DMS153 treated with DMSO at 0.1 percent for 48 hours (cell line): ENCODE data around the gene IRX2.

ENCODE experiments used
- DNase-seq: peaks from one replicate; lab custom pipeline; 2025; ENCODE audit not compliant: unreplicated experiment; lab: John Stamatoyannopoulos, UW

IRX2 gene

DNA sequence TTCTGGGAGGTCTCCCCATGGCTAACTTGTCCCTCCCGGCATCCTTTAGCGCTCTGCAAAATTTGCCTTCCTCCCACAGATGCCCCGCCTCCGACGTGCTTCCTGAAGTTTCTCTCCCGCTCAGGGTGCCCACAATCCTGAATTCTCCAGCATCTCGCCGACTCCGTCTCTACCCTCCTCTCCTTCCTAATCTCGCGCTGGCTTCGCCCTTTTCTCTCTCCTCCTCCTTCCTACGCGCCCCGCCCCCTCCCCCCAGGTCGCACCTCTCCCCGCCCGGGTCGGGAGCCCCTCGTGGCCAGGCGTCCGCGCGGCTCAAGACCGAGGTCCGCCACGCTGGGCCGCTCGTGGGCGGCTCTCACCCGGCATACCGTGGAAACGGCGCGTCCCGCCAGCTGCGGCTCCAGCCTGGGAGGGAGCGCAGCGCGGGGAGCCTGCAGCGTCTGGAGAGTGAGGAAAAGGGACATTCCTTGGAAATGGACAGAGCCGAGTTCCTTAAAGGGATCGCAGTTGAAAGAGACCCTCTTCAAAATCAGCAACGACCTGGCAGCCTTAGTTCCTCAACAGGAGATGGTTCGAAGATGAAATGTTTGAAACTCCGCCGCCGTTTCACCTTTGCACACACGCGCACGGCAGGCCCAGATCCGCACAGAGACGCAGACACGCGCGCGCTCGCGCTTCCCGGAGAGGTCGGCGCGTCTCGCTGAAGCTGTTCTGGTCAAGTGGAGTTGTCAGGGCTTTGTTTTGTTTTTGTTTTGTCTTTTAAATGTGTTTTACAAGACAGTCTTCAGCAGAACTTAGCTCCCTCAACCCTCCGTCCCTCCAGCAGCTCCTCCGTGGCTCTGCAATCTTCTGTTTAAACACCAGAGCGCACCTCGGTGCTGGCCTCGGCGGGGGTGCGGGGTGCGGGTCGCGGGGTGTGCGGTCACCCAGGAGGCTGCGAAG lies 5.0 kb upstream of the IRX2 start:
- DNase-seq: no peak

DNA sequence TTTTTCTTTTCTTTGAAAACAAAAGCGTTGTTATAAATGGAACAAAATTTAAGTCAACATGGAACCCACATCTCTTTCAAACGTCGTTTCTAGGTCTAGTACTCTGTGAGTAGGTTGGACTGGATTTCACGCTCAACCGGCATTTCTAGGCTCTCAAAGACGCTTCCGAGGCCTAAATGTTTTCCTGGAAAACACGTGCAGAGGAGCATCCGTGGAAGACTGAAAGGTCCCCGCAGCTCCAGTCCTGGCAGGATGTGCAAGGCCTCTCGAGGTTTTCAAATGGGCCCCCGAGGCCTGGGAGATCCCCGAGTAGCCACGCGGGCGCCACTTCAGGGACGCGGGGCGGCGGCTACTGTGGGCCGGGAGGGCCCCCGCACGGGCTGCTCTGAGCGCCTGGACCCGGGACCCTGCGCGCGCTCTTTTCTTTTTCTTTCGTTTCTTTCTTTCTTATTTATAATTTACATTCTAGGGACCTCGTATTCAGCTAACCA lies 4.2 kb upstream of the IRX2 start:
- no peak for DNase-seq

DNA sequence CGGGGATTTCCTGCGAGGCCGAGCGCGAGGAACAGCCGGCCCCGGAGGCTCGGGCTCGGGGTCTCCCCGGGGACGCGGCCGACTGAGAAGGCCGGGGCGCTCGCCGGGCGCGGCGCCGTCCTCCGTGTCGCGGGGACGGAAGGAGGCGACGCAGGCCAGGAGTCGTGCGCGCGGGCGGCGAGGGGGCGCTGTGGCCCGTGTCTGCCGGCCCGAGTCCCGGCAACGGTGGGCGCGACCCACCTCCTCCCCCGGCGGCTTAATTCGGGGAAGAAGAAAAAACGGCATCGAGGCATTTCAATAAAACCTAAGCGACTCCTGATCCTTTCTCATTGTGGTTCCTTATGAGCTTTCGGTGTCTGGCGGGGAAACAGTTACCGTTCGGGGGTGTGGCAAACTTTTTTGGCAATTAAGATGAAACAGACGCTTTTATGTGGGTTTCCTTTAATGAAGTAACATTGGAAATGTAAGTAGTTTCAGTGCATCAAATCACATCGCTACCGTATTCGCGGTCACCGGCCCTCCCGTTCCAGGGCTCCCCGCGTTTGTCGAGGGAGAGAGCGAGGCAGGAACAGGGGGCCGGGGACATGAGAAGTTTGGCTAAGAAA lies 3.7 kb upstream of the IRX2 start:
- DNase-seq: no peak

DNA sequence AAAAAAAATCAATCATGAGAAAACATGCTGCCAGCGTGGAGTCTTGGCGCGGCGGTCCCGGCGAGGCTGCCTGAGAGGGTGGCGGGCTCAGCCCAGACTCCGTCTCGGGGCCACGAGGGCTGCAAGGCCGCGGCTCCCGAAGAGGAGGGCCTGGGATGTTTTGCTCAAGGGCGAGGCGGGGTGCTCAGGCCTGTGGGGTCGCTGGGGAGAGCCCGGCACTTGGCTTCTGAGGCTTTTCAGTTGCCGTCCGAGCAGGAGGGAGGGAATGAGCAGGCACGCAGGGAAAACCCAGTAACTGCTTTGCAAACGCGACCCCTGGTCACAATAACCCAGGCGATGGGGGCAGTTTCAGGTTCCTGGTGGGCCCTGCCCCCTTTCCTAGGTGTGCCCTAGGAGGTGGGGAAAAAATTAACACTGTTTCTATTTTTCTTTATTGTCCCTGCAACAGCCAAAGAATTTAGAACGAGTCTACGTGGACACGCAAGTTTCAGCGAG lies 3.2 kb upstream of the IRX2 start:
- DNase-seq: no peak

DNA sequence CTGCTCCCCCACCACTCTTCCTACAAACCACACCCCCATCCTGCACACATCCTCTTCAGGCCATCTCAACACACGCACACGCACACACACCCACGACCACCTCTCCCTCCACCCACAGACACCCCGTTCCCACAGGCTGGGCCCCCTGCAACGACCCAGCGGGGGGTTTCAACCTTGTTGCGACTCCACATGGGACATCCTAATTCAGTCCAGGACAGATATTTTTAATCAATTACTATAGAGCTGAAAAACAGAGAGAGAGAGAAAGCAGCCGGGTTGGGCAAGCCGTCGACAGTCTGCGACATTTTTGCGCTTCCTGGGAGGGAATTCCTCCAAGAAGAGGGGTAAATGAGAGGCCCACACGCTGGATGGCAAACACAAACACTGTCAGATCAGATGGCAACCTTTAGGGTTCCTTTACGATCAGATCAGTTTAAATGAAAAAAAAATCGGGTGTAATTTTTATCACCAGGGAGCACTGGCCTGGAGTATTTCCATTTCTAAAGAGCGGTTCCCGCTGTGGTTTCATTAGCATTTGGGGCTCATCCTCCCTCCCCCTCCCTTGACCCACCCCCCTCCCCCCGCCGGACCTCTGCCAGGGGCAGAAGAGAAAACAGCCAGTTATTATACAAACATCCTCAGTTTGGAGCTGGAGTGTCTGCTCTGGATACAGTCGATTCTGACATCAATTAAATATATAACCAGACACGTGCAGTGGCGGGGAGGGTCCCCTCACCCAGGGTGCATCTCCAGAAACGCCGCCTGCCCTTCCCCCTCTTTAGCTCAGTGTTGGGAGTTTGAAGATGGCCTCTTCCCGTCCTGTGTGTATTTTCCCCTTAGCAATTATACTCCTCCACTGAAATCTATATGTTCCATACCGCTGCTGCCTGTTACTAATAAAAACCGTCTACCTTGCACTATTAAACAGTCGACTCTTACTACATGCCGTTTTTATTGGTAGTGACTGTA lies 2.3 kb upstream of the IRX2 start:
- no peak for DNase-seq

DNA sequence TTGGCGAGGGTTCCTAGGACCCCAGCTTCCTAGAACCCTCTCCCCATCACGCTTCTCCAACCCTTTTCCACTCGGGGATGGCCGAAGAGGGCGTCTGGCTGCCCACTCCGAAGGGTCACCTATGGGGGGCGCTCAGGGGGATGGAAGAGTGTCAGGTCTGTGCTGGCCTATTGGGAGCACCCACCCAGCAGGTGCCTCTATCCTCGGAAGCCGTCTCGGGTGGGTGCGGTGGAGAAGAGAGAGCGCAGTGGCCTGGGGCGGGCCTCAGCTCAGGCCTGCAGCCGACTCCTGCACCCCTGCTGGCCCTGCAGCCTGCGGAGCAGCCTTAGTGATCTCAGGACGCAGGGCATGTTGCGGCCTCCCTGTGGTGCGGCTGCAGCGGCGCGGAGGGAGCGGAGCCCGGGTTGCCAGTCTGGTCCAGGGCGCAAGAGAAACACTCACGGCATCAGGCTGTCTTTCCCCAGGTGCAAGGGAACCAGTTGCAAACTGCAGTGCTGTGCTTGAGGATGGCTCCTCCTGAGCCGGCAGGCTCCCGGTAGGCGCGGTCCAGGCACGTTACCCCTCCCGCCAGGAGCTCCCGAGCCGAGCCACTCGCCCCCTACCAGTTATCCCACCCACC lies 1.5 kb upstream of the IRX2 start:
- DNase-seq: peak; percentile 52

DNA sequence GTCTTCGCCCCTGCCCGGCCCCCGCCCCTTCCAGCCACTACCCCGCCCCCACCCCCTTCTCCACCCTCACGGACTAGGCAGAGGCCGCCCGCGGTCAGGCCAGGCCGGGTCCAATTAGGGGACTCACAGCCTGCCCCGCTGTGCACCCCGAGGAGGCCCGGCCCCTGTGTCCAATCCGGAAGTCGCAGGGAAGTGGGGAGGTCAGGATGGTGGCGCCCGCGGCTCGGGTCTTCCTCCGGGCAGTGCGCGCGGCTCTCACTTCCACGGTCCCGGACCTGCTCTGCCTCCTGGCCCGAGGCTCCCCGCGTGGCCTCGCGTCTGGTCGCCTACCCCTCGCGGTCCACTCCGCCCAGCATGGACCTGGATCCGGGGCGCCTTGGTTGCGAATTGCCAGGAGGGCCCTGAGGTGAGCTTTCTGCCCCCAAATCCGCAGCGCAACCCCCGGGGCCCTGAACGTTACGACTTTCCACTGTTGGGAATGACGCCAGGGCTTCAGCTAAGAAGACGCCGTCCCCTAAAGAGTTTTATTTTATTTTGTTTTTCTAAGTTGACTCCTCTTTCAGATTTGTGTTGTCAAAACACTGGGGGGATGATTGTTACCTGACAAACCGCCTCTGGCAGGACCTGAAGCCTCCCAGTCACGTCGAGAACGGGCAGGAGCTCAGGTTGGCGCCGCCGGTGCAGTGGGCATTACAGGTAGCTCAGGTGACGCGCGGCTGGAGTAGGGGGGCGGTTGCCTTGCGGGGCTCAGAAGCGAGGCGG lies 763 bp upstream of the IRX2 start:
- DNase-seq: peak; percentile 43

DNA sequence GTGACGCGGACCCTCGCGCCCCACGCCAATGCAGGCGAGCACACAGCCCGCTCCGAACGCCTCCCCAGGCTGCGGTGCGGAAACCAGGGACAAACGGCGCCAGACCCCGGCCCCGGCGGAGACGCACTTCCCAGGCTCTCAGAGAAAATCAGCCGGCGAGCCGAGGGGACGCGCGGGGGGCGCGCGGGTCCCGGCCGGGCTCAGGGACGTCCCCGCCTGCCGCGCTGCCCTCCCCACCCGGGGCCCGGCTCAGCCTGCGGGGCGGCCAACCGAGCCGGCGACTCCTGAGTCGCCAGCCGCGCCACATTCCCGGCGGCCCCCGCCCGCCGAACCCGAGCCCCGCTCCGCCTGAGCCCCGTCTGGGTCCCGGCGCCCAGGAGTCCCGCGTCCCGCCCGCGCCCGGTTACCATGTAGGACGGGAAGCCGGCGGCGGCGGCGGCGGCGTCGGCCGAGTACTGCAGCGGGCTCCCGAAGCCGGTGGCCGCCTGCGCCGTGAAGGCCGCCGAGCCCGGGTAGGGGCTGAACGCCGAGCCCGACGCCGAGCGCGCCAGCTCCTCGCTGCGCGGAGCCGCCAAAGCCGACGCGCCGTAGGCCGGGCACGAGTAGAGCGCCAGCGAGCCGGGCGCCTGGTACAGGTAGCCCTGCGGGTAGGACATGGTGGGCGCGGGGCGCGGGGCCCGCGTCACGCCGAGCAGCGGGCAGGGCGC lies 566 bp downstream of the IRX2 start:
- no peak for DNase-seq

DNA sequence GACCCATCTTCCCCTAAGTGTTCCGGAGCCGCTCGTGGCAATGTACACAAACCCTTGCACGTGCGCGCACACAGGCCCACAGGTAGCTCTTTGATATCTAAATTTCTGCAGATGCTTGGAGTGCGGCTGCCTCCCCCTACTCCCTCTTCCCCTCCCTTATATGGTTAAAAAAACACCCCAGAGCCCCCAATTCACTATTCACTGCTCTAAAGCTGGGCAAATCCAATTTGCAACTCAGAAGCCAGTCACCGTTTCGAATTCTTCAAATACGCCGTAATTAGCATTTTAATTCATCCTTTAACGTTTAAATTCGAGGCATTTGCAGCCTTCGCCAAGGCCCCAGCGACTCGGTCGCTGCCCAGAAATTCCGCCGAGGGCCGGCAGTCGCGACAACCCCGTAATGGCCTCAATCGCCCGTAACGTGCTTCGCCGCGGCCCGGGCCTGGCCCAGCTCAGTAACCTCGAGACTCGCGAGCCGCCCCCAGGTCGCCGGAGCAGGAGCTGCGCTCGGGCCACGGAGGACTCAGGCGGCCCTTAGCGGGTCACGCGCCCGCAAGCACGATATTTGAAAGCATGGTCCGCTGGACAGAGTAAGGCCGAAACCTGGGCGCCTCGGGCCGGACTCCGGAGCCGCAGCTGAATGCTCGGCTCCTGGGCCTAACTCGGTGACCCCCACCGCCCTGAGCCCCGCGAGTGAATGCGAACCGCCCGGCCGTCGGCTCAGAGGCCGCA lies 1.3 kb downstream of the IRX2 start:
- no peak for DNase-seq

DNA sequence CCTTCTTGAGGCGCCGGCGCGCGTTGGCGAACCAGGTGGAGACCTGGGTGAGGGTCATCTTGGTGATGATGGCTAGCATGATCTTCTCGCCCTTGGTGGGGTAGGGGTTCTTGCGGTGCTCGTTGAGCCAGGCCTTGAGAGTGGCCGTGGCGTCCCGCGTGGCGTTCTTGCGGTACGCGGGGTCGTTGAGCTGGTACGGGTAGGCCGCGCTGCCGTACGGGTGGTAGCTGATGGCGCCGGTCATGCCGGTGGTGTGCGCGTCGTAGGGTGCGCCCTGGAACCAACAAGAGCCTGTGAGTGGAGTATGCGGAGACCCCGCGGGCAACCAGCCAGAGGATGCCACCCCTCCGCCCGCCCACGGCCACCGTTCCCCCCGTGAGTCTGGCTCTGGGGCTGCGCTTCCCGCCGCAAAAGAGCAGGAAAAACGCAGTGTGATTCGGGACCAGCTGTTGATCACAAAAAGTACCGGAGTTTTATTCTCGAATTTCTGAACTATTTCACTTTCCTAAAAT lies 1.9 kb downstream of the IRX2 start:
- no peak for DNase-seq

DNA sequence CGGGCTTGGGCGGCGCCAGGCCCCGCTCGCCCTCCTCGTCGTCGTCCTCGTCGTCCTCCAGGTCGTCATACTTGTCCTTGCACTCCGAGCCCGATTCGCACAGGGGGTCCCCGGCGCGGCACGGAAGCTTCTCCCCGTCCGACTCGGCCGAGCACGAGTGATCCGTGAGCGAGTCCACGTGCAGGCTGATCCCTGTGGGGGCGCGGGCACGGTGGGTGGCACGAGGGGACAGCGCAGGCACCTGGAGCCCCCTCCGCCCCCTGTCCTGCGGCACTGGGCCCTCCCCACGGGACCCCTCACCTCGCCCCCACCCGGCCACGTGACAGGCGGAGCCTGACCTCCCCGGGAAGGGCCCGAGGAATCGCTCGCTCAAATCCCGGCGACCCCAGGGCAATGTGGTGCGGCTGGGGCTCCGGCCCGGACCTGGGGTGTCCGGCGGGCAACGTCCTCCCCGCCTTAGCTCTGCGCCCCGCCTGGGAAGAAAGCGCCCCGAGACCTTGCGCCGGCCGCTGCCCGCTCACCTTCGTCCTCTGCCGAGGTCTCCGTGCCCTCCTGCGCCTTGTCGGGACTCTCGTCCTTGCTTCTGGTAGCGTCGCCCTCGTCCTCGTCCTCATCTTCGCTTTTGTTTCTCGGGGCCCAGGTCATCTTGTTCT lies 2.5 kb downstream of the IRX2 start:
- no peak for DNase-seq

DNA sequence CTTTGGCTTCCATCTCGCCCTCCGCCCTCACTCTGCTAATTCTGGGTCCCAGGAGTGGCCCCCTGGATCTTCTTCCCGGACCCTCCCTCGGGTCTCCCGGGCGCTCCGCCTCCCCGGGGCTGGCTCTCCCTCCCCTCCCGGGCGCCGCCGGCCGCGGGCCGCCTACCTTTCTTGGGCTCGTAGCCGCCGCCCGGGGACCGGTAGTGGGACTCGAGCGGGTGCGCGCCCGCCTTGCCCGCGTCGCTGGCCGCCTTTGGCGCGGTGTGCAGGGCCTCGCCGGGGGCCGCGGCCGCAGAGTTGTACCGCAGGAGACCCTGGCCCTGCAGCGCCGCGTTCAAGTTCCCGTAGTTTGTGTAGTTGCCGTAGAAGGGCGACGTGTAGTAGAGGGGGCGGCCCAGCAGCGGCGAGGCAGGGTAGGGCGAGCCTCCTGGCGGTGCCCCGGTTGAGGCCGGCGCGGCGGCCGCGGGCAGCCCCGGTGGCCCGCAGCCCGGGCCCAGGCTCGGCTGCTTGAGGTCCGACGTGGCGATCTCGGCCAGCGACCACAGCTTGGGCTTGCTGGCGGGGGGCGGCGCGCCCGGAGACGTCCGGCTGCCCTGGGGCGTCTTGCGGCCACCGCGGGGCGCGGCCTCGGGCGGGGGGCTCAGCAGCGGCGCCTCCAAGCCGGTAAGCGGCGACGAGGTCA lies 3.2 kb downstream of the IRX2 start:
- no peak for DNase-seq

DNA sequence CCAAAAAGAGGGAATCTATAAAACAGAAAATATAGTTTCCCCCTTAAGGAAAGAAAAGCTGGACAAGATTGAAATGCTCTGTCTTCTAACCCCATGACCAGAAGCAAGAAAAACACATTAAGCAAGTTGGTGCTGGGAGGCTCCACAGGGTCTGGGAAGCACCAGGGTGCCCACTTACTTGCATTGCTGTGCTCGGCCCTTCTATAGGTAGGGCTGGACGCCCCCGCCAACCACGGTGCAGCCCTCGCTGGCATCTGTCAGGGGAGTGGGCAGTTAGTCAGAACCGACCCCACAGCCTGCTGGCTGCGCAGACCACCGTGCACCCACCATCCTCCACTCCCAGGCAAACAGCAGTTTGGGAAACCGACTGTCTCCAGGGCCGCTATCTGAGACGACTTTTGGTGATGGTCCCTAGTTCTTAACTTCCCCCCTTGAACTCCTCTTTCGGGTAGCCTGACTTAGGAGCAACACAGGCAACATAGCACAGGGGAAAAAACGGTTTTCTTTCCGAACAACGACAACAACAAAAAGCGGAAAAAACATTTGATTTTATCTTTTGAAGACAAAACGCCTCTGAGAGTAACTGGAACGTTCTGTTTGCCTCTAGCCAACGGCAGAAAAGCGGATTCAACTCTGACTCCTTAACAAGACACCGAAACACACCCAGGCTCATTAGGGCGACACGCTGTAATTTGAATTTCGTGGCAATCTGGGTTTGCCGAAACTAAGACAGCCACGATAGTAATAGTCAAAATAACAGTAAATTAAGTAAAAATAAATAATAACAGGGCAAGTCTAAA lies 3.9 kb downstream of the IRX2 start:
- DNase-seq: no peak

DNA sequence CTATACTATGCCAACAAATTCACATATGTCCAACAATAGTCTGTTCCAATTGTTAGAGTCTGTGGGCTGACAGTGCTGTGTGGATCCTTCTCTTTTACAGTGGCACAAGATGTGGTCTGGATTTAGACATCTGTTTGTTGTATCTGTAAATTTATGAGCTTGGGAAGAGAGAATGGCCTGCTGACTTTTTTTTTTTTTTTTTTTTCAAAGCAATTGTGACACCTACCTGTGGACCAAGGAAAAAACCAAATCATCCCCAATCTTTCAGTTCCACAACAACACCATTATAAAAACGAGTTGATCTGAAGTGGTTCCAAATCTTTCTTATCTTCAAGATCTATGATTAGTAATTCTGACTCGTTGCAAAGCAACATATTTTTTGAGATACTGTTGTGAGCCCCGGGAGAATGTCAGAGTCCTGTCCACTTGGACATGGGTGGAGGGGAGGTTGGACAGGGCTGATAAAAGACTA lies 4.9 kb downstream of the IRX2 start:
- peak; percentile 70 for DNase-seq

DNA sequence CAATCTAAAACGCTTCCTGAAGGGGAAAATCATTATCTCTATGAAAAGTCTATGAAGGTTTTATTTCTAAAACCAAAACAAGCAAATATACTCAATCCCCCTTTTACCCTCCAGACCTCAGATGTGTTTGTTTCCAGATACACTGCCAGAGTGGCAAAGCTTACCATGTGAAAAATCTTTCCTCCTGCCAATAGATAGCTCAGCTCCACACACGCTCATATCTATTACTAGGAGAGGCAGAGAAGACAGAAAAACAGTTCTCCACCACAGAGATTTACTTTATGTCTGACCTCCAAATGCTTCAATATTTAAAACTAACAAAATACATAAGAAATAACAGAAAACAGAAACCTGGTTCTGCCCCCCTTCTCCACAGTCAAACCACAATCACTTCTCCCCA lies 7.0 kb downstream of the IRX2 start:
- no peak for DNase-seq

DNA sequence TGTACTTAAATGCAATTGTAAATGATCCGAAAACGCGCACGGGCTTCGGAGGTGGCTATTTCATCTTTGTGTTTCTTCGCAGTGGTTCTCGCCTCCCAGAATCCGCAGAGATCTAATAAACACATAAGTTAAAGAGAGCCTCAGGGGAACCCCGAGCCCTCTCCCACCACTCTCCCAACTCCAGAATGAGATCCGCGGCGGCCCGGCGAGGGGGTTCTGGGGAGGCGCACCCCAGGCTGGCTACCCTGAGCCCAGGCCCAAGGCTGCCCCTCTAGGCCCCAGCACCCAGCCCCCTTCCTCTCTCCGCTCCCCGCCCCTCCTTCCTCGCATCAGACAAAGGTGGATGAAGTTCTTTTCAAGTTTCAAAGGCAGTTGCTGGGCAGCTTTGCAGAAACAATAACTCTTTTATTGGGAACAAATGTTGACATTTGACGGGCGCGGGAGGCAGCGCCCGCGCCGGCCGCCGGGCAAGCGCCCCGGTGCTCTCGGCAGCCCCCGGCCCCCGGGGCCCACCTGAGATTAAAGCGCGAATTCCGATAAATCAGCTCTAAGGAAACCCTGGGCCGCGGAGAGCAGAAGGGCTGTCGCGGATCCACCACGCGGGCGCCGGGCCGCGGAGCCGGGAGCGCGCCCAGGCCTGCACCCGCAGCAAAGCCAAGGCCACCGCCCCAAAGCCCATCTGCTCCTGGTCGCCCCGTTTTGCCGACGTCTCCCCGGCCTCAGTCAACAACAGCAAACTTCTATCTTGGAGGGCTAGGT lies 8.4 kb downstream of the IRX2 start:
- no peak for DNase-seq
